Ishikawa (cell line): Measurements from ENCODE around the gene SLC33A1.

ENCODE experiments used
- CEBPB ChIP-seq: IDR thresholded peaks from 2 replicates; pipeline ENCODE4 v1.6.1; 2012
- CREB1 ChIP-seq: IDR thresholded peaks from 2 replicates; pipeline ENCODE4 v1.6.1; 2012; ENCODE audit warnings: low read depth
- EGR1 ChIP-seq: IDR thresholded peaks from 2 replicates; pipeline ENCODE4 v1.6.1; 2012
- EP300 ChIP-seq: IDR thresholded peaks from 2 replicates; pipeline ENCODE4 v1.6.1; 2012; ENCODE audit warnings: borderline replicate concordance
- FOXM1 ChIP-seq: IDR thresholded peaks from 2 replicates; pipeline ENCODE4 v1.6.1; 2012; ENCODE audit warnings: low read depth, borderline replicate concordance
- NFIC ChIP-seq: IDR thresholded peaks from 2 replicates; pipeline ENCODE4 v1.6.1; 2012
- RAD21 ChIP-seq: IDR thresholded peaks from 2 replicates; pipeline ENCODE4 v1.6.1; 2012; ENCODE audit warnings: low read depth
- TAF1 ChIP-seq: IDR thresholded peaks from 2 replicates; pipeline ENCODE4 v1.6.1; 2012; ENCODE audit warnings: low read depth, mild to moderate bottlenecking
- TCF12 ChIP-seq: IDR thresholded peaks from 2 replicates; pipeline ENCODE4 v1.6.1; 2012; ENCODE audit warnings: low read depth
- TEAD4 ChIP-seq: IDR thresholded peaks from 2 replicates; pipeline ENCODE4 v1.6.1; 2012
- YY1 ChIP-seq: IDR thresholded peaks from 2 replicates; pipeline ENCODE4 v1.6.1; 2012; ENCODE audit warnings: low read depth
- ZBTB7A ChIP-seq: IDR thresholded peaks from 2 replicates; pipeline ENCODE4 v1.6.1; 2012; ENCODE audit warnings: low read depth
- TF ChIP-seq, protein P1 (sequence below): IDR thresholded peaks from 2 replicates; pipeline ENCODE4 v1.6.1; 2012; ENCODE audit warnings: low read depth, mild to moderate bottlenecking
- TF ChIP-seq, protein P2 (sequence below): IDR thresholded peaks from 2 replicates; pipeline ENCODE4 v1.6.1; 2012
- TF ChIP-seq, protein P3 (sequence below): IDR thresholded peaks from 2 replicates; pipeline ENCODE4 v1.6.1; 2012

The SLC33A1 gene

DNA sequence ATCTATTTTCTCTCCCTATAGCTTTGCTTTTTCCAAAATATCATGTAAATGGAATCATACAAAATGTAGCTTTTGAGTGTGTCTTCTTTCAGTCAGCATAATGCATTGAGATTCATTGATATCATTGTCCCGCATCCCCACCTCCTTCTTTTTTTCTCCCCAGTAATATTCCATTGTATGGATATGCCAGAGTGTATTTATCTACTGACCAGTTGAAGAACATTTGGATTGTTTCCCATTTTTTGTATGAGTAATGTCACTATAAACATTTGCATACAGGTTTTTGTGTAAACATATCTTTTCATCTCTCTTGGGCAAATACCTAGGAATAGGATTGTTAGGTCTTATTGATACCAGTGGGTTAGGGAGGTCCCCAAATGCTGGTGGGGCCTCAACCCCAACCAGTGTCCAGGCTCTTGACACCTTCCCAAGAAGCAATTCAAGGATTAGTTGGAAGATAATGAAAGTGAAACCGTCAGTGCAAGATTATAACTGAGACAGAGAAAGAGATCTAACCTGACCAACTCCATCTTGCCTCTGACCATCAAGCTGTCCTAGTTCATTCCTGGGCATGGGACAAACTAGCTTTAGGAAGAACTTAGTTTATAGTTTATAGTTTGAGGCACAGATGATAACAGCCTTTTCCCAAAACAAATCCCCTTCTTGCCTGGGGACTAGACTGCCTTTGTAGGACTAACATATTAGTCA lies 7.4 kb upstream of the SLC33A1 start:
- TF ChIP-seq, protein P1, sequence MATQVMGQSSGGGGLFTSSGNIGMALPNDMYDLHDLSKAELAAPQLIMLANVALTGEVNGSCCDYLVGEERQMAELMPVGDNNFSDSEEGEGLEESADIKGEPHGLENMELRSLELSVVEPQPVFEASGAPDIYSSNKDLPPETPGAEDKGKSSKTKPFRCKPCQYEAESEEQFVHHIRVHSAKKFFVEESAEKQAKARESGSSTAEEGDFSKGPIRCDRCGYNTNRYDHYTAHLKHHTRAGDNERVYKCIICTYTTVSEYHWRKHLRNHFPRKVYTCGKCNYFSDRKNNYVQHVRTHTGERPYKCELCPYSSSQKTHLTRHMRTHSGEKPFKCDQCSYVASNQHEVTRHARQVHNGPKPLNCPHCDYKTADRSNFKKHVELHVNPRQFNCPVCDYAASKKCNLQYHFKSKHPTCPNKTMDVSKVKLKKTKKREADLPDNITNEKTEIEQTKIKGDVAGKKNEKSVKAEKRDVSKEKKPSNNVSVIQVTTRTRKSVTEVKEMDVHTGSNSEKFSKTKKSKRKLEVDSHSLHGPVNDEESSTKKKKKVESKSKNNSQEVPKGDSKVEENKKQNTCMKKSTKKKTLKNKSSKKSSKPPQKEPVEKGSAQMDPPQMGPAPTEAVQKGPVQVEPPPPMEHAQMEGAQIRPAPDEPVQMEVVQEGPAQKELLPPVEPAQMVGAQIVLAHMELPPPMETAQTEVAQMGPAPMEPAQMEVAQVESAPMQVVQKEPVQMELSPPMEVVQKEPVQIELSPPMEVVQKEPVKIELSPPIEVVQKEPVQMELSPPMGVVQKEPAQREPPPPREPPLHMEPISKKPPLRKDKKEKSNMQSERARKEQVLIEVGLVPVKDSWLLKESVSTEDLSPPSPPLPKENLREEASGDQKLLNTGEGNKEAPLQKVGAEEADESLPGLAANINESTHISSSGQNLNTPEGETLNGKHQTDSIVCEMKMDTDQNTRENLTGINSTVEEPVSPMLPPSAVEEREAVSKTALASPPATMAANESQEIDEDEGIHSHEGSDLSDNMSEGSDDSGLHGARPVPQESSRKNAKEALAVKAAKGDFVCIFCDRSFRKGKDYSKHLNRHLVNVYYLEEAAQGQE, result no peak
- TF ChIP-seq YY1 (no peak), TAF1 (no peak), NFIC (no peak), FOXM1 (no peak), RAD21 (no peak), ZBTB7A (no peak), CEBPB (no peak), TEAD4 (no peak), CREB1 (no peak), EGR1 (no peak), TCF12 (no peak), EP300 (no peak)
- TF ChIP-seq, protein P2, sequence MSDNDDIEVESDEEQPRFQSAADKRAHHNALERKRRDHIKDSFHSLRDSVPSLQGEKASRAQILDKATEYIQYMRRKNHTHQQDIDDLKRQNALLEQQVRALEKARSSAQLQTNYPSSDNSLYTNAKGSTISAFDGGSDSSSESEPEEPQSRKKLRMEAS, result no peak
- TF ChIP-seq, protein P3, sequence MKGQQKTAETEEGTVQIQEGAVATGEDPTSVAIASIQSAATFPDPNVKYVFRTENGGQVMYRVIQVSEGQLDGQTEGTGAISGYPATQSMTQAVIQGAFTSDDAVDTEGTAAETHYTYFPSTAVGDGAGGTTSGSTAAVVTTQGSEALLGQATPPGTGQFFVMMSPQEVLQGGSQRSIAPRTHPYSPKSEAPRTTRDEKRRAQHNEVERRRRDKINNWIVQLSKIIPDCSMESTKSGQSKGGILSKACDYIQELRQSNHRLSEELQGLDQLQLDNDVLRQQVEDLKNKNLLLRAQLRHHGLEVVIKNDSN, result no peak

DNA sequence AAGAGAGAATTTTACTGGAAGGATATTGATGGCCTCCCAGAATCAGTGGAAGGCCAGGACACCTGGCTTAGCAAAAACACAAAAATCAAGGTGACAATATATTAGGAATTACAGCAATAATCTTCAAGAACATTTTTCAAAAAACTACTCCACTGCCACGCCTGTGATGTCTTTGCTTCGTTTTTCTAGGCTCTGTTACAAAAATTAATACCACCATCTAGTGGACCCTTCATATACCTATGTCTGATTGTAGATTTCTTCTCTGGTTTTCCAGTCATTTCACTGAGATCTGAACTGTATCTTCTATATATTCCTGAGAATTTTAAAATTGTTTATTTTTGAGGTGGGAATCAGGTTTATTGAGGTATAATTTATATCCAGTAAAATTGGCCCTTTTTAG lies 5.6 kb upstream of the SLC33A1 start:
- TF ChIP-seq CEBPB (no peak), RAD21 (peak; percentile 35)
- TF ChIP-seq, protein P1, result no peak

DNA sequence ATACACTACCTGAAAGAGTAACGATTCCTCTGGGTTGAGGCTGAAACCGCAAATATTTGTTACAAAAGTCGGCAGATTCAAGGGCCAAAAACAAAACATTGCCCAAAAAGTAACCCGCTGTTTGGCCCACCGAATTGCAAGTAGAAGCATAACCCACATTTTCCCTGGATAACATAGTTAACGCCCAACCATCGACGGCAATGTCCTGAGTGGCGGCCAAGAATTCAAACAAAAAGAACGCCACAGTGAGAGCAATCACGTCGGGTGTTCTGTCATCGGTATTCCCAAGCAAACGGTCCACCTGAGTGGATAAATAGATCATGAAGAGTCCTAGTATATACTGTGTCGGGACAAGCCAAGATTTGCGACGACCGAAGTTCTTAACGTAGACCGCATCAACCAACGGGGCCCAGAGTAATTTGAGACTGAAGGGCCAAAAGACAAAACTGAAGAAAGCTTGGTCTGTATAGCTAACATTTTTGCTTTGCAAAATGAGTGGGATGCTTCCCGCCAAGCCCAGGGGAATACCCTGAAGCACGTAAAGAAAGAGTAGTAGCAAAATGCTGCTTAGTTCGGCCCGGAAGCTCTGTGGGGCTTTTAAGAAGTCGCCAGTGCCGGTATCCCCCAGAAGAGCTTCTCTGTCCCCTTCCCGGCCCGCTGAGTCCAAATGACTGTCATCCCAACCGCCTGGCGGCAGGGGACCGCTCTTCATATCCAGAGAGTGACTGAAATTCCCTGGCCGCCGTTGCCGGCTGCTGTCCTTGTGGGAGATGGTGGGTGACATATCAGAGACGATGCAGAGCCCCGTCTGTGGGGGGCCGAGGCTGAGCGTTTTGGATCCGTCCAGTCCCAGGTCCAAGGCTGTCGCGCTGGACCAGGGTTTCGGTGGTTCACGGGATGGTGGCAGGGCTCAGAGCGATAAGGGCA lies 750 bp downstream of the SLC33A1 start:
- TF ChIP-seq, protein P1, result no peak
- no peak for TF ChIP-seq NFIC
- no peak for TF ChIP-seq CREB1
- TF ChIP-seq EGR1, result no peak
- TF ChIP-seq, protein P3, result no peak
- TF ChIP-seq, protein P2, result no peak
- TF ChIP-seq EP300, result no peak
- TF ChIP-seq TCF12, result no peak

DNA sequence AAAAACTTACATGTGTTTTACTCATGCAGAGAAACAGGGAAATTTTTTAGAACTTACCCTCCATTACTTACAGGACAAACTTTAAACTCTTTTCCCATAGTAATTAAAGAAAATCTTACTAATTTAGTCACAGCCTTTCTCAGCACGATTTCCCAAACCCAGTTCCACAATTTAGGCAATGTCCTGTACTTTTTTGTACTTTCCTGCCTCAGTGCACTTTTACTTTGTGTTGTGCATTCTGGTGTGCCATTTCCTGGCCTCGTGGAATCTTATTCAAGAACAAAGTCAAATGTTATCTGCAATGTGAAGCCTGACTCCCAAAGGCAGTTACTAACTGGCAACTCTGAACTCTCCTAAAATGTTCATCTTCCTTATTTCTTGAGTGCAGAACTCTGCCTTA lies 1.9 kb downstream of the SLC33A1 start:
- TF ChIP-seq NFIC (no peak), EGR1 (no peak), RAD21 (no peak), ZBTB7A (no peak), YY1 (no peak), FOXM1 (no peak), EP300 (no peak), TAF1 (no peak), CREB1 (no peak), CEBPB (no peak), TCF12 (no peak), TEAD4 (no peak)
- TF ChIP-seq, protein P1, result no peak
- TF ChIP-seq, protein P2, result no peak
- TF ChIP-seq, protein P3, result no peak
